Measurements from ENCODE around the gene MCTP1.

MCTP1 gene

DNA sequence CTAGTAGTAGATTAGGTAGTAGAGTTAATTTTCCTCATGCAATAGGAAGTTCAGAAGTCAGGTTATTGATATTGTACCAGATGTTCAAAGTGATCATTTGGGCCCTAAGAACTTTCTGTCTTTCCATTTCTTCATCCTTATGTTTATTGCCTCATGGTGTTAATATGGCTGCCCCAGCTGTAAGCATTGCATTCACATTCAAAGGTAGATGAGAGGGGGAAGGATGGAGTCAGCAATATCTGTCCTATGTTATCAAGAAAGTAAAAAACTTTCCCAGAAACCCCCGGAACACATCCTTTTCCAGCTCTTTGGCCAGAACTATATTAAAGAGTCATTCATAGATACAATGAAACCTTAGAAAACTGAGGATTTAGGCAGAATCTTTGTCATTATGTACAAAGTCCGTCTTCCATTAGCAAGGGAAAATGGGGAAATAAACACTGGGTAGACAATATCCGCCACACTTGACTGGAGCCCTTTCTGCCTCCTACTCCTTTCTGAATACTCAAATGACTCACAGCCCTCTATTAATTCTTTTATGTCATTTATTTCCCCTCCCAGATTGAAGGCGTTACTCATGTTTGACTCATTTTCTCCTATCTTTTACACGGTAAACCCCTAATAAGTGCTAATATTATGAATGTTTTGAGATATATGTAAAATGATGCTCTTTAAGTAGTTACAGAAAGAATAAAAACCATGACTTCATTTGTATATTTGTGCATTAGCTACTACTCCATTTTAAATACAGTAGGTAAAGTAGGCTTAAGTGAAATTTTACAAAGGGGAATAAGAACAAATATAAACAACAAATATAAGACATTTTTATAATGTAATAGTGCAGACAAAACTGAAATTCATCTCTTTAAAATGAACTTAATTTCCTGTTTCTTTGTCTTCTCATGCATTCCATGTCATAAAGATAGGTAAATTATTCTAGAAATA, 538.8 kb downstream of the MCTP1 start:
- no peak for DNase-seq

DNA sequence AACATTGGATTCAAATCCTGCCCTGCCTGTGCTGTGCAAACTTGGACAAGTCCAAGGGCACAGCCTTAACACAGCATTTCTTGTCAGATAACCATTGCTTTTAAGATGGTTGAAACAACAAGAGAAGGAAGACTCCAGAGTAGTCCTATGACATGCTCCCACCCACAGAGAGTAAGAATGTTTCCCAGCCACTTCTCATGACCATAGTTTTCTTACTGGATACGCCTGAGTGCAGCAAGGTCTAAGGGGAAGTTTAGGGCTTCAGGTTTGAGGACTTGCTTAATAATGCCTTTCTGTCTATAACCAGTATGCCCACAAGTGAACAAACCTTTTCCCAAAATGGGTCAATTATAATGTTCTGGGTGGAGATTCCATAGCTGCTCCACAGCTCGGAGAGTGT, 540.0 kb downstream of the MCTP1 start:
- no peak for DNase-seq

DNA sequence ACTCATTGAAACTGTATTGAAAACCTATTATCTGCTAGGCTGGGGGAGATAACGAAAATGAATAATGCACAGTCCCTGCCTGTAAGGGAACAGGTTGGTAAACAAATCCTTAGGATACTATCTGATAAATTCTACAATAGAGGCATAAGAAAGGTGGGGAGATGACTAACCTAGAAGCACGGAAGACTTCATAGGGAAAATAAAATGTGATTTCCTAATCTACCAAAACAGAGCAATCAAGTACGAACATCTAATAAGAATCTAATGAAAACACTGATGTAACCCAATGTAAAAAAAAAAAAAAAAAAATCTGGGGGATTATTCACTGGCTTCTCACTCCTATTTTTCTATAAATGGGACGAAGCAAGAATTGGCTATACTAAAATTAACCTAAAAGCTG, 542.0 kb downstream of the MCTP1 start:
- no peak for DNase-seq

GRCh38 chr5:94740286-94740685, 544.6 kb downstream of the MCTP1 start:
- DNase-seq, result no peak

- DNase-seq, result no peak
Measured at GRCh38 chr5:94736498-94736897, 548.4 kb downstream of the MCTP1 start.

GRCh38 chr5:94731471-94731870, 553.4 kb downstream of the MCTP1 start:
- DNase-seq, result no peak

DNA sequence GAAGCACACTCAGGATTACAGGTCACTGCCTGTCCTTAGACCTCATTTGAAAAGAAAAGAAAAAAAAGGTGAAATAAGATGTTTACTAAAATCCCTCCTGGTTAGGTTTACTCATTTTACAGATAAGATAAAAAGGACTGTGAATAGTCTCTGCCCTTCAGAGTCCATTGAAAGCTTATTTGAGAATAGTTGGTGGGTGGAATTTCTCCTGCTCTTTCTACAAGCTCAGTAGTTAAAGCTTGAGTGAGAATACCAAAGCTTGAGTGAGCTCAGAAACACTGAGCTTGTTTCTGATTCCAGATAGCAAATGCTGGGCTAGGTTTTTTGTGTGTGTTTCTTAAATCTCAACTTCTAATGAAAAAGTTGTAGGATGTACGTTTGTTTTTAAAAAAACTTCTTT, 559.8 kb downstream of the MCTP1 start:
- no peak for DNase-seq

DNA sequence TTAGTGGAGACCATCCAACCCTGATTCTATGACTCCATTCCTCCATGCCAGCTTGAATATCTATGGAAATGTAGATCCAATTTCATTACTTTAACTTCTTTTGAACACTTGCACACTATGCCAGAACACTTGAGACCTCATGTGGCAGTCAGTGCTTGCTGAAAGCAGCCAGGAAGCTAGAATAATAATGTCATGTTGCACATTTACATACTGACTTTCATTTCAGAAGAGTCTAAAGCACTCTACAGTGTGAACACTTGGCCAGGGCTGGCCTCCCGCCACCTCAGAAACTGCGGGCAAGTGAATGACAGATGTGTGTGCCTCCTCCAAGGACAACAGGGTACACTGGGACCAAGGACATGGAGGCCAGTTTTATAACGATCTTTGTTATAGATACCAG, 569.1 kb downstream of the MCTP1 start:
- DNase-seq, result no peak

GRCh38 chr5:94711785-94712184, 573.1 kb downstream of the MCTP1 start:
- DNase-seq, result no peak

- DNase-seq, result no peak
Measured at GRCh38 chr5:94709277-94709676, 575.6 kb downstream of the MCTP1 start.

- no peak for DNase-seq
Measured at GRCh38 chr5:94707359-94707758, 577.5 kb downstream of the MCTP1 start.

GRCh38 chr5:94705427-94705826, 579.5 kb downstream of the MCTP1 start:
- no peak for DNase-seq

DNA sequence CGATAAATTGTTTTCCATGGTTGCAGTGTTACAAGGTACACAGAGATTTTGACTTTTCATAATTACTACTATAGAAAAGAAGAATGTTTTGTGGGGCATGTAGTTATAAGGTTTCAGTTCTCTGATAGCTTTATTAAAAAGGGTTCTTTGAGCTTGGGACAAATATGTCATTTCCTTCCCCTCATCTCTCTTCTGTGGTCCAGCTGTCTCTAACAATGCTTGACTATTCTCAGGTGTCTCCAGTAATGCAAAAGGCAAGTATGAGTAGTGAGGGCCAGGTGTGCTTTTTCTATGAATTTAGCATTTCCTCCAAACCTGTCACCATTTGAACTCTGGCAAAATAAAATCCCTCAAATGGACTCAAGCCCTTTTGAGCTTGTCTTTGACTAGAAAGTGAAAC, 582.2 kb downstream of the MCTP1 start:
- DNase-seq, result no peak

DNA sequence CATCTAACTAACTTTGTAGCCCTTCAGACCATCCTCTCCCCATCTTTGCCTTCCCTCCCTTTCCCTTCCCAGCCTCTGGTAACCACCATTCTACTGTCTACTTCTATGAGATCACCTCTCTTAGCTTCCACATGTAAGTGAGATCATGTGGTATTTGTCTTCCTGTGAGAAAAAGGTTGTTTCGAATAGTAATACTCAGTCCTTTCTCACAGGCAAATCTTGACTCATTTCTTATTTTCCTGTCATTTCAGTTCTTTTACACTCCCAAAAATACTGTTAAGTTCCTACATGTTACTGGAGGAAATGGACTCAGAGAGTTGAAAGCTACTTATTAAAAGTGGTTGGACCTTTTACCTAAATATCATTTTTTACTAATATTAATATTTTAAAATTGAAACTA, 584.3 kb downstream of the MCTP1 start:
- no peak for DNase-seq

GRCh38 chr5:94699562-94699961, 585.3 kb downstream of the MCTP1 start:
- DNase-seq, result no peak

GRCh38 chr5:94698197-94698596, 586.7 kb downstream of the MCTP1 start:
- DNase-seq, result no peak

GRCh38 chr5:94694671-94695070, 590.2 kb downstream of the MCTP1 start:
- no peak for DNase-seq

DNA sequence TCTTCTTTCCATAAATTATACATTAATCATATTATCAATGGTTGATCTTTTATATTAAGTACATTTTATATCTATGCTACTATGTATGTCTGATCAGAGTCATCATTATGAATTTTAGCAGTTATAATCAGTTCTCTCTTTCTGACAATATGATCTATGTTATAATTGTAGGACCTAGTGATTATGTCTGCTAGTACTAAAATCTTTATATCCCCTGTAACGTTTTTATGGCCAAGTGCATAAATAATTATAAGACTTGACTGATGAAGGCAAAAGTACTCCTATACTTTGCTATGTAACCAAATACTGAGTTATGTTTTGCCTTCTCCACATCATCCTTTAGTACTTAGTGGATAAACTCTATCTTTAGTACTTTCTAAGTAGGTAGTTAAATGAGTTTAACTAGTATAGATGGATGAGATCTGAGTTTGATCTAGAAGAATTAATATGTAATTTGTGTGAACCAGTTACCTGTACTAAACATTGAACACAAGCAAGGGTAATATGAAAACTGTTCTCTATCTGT, 591.0 kb downstream of the MCTP1 start:
- no peak for DNase-seq

GRCh38 chr5:94693043-94693822, 591.7 kb downstream of the MCTP1 start:
- peak; percentile 2 for DNase-seq

DNA sequence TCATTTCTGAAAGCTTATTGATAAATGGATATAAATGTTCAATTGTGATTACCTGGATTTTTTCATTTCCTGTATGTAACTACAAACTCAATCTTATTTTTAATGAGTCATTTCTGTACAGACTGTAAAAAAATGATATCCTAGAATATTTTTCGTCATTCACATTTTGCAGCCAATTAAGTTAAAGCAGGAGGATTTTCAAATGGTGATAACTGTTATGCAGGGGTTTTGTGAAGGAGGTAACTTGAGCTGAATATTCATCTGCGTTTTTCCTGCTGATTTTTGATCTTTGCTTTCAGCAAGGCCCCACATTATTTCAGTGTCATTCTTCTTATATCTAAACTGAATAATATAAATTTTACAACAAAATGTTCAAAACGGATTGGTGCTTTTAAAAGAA, 592.3 kb downstream of the MCTP1 start:
- no peak for DNase-seq

DNA sequence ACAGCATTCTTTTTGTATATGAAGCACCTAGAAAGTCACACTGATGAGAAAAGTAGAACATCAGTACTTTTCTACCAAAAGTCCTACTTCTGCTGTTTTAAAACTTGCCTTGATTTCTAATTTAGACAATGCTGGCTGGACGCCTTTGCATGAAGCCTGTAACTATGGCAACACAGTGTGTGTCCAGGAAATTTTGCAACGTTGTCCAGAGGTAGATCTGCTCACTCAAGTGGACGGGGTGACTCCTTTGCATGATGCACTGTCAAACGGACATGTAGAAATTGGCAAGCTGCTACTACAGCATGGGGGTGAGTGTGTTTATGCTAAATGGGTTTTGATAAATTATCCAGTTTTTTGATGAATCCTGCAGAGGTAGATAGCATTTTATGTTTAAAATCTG, 592.9 kb downstream of the MCTP1 start:
- DNase-seq, result no peak

- no peak for DNase-seq
Measured at GRCh38 chr5:94691291-94691690, 593.6 kb downstream of the MCTP1 start.

DNA sequence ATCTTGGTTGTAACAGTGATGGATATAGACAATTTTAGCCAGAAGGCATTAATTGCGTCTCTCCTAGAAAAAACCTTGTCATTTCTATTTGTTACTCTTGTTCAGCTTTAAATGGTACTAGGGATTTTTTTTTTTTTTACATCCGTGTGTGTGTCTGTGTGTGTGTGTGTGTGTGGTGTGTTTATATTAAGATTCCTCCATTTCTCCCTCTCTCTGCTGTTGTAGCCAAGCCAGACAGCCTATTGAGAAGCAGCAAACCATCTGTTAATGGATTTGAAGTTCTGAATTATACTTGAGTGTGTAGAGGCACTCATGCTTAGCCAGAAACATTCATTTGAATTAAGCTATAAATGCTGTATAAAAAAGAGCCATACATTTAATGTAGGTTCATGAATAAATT, 594.1 kb downstream of the MCTP1 start:
- peak; percentile 66 for DNase-seq

DNA sequence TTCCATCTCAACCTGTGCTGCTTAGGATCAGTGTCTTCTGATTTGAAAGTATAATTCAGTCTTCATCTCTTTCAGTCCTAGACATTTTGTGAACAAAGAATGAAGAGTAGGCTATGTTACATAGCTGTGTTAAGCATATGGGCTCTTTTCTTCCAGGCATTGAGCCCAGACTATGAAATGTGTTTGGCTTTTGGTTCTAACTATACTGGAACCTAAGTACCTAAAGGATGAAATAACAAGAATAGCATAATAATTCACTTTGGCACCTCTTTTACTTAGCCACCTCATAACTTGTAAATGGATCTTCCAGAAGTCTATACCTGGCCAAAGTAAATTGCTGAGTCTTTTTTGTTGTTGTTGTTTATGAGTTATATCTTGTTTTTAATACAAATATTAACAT, 595.0 kb downstream of the MCTP1 start:
- no peak for DNase-seq
